Activated CD4-positive, alpha-beta T cell treated with anti-CD3 and anti-CD28 coated beads, Interleukin-2, amount 50 U/mL, for 24 hours (primary cell): ENCODE measurements around the gene SHB.

Source experiments
- DNase-seq, 2 donors: peaks; one replicate each; pipeline ENCODE4 v3.0.0-alpha.2; 2020; ENCODE audit warnings: low read depth in 1 of 2, low spot score in 1 of 2

SHB gene

GRCh38 chr9:38026021-38026809 lies 42.8 kb downstream of the SHB start:
- DNase-seq: no peak

DNA sequence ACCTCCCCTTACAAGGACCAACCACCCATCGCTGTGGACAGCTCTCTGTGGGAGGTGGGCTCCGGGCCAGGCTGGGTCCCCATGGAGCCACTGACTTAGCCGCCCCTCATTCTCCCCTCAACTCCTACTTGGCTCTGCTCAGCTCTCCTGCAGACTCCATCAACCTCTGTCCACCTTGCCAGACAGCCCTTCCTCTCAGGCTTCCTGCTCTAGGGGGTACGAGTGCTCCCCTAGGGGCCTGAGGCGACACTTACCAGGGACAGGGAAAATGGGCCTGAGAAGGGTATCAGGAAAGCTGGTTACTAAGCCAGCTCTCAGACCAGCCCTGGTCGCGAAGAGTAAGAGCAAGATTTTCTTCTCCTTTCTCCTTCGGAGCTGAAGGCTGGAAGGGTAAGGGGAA lies 43.9 kb downstream of the SHB start:
- no peak for DNase-seq

DNA sequence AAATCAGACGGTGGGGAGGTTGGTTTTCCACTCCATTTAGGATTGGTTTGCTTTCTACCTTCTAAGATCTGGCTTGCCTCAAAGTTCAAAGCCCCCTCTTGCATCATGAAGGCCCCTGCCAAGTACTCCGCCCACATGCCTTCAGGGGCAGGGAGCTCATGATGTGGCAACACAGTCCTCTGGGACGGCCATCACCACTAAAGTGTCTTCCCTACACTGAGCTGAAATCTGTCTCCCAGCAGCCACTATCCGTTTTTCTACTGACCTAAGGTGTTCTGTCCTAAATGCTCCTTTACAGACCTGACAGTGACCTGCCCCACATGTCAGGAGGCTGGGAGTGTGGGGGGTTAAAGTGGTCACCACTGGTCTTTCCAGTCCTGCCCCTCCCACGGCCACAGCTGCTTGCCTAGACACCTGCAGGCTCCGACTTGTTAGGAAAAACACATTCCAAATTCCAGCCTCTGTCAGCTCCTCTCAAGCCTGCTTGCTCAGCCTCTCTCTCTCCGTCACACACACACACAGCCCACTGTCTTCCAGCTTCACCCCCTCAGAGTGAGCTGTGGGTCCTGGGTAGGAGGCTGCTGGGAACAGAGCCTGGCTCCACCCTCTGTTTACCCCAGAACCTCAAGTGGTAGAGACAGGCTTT lies 44.9 kb downstream of the SHB start:
- DNase-seq: no peak

DNA sequence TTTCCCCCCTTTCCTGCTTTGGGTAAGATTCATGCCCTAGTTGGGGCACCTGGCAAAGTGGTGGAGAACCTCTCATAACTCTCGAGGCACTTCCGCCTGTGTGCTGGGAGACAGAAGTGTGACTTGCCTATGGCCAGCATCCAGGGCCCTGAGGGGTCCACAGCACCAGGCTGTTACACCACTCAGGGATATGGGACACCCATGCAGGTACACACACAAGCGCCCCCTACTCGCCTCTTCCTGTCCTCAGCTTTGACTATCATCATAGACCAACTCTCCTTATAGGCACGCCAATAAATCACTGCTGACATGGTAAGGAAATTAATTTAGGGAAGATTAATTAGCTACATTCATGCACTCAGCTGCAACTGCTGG lies 45.4 kb downstream of the SHB start:
- no peak for DNase-seq

DNA sequence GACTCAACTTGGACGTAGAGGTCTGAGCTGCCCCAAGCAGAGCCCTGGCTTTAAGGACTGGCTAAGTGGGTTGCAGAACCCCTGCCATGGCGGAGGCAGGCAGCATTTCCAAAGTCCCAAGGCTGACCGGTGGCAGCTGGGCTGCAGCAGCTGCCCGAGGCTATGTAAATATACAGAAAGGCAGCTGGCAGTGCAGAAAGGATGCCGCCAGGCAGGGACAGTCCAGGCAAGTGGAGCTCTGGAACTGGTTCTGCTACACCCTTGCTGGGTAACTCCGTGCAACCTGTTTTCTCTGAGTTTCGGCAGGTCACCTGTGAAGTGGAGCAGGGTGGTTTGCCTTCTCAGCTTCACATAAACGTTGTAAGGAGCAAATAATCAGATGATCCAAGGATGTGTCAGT lies 46.0 kb downstream of the SHB start:
- DNase-seq: no peak

- no peak for DNase-seq
These were observed 46.7 kb downstream of the SHB start for GRCh38 chr9:38022203-38022895.

GRCh38 chr9:38020151-38021076 lies 48.6 kb downstream of the SHB start:
- DNase-seq: no peak

GRCh38 chr9:38019731-38020130 lies 49.3 kb downstream of the SHB start:
- DNase-seq: no peak

- no peak for DNase-seq
These were observed 49.9 kb downstream of the SHB start for GRCh38 chr9:38018958-38019602.

DNA sequence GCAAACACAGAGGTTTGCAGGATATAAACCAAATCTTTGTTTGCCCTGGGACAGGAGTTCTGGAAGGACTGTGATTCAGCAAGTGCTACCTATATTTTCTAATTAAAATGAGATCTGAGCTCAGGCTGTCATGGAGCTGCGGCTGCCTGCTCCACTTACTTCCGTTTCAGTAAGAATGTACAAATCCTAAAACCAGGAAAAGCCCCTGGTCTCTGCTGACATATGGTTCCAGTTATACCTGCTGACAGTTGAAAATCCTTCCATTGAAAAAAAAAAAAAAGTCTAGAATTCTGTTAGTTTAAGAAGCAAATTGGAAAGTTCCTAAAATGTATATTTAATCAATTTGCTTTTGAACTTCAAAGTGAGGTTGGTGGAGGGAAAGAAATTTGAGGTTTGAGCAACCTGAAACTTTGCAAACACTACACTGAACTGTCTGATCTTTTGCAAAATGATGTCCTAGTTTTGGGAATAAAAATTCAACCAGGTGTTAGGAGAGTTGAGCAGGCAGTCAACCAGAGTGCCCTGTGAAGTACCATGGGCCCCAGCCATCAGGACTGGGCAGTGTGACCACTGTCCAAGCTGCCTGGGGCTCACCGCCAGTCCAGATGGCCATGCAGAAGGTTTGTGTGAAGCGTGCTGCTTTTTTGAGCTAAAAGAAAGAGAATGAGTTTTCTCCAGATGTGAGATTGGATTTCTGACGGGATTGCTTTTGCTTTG lies 50.6 kb downstream of the SHB start:
- DNase-seq: no peak

GRCh38 chr9:38017885-38018186 lies 51.2 kb downstream of the SHB start:
- no peak for DNase-seq

DNA sequence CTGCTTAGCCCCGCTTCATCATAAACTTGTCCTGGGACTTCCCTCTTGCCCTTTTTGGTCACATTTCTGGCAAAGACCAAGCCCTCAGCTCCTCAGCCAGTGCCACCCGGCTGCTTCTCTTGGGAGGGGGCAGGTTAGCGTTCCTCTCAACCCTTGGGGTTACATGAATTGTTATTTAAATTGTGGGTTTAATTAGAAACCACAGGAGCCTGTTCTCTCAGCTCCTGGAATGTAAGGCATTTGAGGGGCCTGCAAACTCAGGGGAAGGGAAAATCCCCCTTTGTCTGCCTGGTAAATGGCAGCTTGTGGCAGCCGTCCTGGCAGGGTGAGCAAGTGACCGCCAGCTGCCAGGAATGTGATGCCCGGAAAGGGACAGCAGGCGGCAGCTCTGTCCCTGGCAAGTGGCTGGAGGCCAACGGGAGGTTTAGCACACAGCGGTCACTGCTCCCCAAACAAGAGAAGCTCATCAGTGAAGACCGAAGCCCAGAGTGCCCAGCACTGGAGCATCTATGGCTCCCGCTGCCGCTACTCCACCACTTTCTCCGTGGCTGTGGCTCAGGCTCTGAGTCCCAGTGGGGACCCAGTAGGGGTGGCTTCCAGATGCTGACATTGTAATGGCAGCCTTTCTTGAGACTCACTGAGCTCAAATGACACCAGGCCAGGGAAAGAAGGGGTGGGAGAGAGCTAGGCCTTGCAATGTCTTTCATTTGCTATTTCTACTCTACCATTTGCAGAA lies 51.7 kb downstream of the SHB start:
- no peak for DNase-seq

- no peak for DNase-seq
These were observed 52.5 kb downstream of the SHB start for GRCh38 chr9:38016375-38017135.

DNA sequence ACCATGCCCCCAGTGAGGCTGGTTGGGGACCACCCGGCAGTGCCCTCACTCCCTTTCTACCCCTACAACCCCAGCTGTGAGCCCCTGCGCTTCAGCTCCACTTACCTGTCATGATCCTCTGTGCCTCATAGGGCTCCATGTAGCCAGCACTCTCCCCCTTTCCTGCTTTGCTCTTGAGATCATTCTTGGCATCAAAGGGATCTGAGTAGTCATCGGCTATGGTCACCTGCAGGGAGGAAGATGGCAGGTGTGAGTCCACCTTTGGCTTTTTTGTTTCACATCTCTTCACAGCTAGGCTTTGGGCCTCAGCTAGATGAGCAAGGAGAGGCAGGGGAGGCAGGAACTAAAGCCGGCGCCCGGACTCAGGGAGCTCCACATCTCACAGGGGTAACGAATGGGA lies 53.1 kb downstream of the SHB start:
- no peak for DNase-seq

DNA sequence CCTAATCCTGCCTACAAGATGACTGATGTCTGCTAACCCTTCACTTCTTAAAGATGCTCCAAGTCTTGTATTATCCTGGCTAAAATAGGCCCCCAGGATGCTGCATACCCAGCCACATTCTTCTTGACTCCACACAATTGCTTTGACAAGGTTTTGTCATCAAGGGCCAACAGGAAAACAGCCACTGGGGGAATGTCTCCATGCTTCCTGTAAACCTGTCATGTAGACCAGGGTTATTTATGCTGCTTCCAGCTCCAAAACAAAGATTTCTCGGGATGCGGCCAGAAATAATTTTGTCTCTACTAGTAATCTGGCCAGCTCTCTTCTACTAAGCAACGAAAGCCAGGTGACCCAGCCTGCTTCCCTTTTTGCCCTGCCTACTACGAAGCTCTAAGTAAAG lies 53.8 kb downstream of the SHB start:
- no peak for DNase-seq

DNA sequence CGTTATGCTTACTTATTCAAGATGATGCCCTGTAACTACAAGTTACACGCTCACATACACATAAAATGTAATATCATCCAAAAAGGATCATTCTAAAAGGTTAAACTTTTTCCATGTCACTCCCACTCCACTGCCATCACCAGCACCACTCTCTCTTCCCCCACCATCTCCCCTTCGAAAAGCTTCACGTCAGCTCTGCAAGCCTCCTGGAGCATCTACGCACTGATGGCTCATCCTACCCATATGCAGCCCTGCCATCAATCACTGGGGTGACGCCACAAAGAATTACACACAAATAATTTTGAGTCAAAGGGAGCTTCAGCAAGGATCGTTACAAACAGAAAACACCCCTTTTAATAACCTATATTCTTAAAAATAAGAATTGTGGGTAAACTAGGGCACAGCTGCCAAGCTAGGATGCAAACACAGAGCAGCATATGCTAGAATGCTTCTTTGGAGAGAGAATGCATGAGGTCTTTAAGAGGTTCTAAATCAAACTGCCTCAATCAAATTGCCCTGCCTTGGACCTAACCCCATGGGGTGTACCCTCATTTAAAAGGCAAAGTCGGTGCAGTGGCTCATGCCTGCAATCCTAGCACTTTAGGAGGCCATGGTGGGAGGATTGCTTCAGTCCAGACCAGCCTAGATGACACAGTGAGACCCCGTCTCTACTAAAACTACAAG lies 56.1 kb downstream of the SHB start:
- DNase-seq: no peak

- DNase-seq: no peak
These were observed 57.0 kb downstream of the SHB start for GRCh38 chr9:38011991-38012390.

DNA sequence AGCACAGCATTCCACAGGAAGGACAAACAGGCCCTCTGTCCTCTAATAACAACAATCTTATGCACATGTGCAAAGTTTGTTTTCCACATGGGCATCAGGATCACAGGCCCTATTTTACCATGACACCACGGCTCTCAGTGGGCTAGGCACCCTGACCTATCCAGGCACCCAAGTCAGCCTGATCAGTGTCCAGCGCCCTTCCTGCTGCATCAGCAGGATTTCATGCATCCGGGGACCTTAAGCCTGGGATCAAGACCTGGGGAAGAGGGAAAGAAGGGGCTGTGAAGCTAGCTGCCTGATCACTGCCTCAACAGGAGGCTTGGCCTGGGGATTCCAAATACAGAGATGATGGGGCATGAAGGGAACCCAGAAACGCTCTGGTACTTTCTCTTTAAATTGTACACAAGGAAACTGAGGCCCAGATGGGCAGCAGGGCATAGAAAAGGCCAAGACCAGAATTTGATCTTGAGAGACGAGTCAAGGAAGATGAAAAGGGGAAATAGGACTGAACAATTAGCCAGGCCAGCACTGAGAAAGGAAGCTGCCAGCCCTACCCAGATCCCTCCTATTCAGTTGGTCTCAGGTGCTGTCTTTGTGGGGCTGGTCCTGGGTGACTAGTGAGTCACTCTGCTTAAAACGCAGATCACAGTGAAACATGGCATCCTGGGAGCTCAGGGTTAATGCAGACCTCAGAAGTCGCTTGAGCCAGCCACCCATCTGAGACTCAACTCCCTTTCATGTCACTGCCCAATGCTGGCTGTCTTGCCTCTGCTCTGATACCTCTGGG lies 57.9 kb downstream of the SHB start:
- DNase-seq: no peak
